Measurements from ENCODE around the gene FXYD3. TPM values are rescaled to one million over a fixed set of nuclear protein-coding genes. Genes with fewer than 3 reads are reported as not detected.

FXYD3 gene
- total RNA-seq, 4 donors from 2014 or later = 0.26 to 13.4 TPM; not detected in 2

DNA sequence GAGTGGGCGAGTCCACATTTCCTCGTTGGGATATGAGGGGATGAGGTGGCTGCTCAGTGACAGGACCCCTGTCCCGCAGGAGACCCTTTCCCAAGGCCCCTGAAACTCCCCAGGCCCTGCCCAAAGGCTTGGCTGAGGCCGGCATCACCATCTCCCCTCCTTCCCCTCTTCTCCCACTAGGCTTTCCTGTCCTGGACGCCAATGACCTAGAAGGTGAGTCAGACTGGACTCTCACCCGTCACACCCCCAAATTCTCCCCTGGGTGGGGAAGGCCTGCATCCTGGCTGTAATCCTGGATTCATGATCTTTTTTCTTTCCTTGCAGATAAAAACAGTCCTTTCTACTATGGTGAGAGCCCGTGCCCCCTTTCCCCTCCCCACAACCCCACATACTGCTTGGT is 5.3 kb downstream of the FXYD3 start:
- Histone ChIP-seq H3K27ac (peak overlapping the region; percentile 60 to 93 (median 92)), H3K9me3 (no peaks in the 10 kb centered on the region), H3K36me3 (no peaks in the 10 kb centered on the region), H3K27me3 (no peaks in the 10 kb centered on the region), H3K4me1 (peaks cover 21 to 37% of the 10 kb centered on the region in 2 donors), H3K4me3 (no peak overlapping the region)
- no peak for ATAC-seq
- no peak for DNase-seq
- in situ Hi-C loops (cut with MboI; ENCODE audit: low sequenced_read_pairs in 4 of 4) (no loop called here), intact Hi-C loops (cut with DNase I; ENCODE audit: low total_unique reads) (no loop called here)
- TF ChIP-seq, protein P1, sequence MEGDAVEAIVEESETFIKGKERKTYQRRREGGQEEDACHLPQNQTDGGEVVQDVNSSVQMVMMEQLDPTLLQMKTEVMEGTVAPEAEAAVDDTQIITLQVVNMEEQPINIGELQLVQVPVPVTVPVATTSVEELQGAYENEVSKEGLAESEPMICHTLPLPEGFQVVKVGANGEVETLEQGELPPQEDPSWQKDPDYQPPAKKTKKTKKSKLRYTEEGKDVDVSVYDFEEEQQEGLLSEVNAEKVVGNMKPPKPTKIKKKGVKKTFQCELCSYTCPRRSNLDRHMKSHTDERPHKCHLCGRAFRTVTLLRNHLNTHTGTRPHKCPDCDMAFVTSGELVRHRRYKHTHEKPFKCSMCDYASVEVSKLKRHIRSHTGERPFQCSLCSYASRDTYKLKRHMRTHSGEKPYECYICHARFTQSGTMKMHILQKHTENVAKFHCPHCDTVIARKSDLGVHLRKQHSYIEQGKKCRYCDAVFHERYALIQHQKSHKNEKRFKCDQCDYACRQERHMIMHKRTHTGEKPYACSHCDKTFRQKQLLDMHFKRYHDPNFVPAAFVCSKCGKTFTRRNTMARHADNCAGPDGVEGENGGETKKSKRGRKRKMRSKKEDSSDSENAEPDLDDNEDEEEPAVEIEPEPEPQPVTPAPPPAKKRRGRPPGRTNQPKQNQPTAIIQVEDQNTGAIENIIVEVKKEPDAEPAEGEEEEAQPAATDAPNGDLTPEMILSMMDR (IDR thresholded peaks at IDR 0.05 in 4 of 5, conservative IDR thresholded peaks at IDR 0.05 in 1 of 5) = no peak
- no peak for TF ChIP-seq POLR2A (IDR thresholded peaks at IDR 0.05)

DNA sequence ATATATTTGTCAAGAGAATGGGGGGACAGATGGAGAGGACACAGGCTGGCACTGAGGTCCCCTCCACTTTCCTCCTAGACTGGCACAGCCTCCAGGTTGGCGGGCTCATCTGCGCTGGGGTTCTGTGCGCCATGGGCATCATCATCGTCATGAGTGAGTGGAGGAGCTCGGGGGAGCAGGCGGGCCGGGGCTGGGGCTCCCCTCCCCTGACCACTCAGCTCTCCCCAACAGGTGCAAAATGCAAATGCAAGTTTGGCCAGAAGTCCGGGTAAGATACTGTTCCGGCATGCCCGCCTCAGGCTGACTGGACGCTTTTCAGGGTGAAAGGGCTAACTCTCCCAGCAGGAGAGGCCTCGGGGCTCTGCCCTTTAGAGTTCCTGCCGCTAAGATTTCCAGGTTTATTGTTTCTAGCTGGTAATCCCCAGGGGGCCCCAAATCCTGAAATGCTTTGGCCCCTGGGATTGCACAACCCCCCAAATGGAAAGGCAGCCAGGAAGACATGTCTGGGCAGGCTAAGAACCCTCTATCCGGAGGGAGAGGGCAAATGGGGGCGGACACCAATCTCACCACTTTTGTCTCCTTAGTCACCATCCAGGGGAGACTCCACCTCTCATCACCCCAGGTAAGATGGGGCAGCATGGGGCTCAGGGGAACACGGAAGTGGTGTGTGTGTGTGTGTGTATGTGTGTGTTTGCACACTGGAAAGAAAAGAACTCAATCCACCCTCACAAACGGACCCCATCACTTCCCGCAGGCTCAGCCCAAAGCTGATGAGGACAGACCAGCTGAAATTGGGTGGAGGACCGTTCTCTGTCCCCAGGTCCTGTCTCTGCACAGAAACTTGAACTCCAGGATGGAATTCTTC is 7.3 kb downstream of the FXYD3 start:
- TF ChIP-seq, protein P1 (IDR thresholded peaks at IDR 0.05 in 4 of 5, conservative IDR thresholded peaks at IDR 0.05 in 1 of 5) = no peak
- no peak for TF ChIP-seq POLR2A (IDR thresholded peaks at IDR 0.05)
- H3K4me3 ChIP-seq = peak overlapping the region in 1 of 4 donors; percentile 68

DNA sequence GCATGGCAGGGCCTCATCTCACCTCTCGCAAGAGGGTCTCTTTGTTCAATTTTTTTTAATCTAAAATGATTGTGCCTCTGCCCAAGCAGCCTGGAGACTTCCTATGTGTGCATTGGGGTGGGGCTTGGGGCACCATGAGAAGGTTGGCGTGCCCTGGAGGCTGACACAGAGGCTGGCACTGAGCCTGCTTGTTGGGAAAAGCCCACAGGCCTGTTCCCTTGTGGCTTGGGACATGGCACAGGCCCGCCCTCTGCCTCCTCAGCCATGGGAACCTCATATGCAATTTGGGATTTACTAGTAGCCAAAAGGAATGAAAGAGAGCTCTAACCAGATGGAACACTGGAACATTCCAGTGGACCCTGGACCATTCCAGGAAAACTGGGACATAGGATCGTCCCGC is 8.0 kb downstream of the FXYD3 start:
- Histone ChIP-seq H3K9me3 (no peaks in the 10 kb centered on the region), H3K36me3 (no peaks in the 10 kb centered on the region), H3K27me3 (no peaks in the 10 kb centered on the region), H3K4me1 (peaks cover 21 to 48% of the 10 kb centered on the region in 2 donors), H3K4me3 (peak overlapping the region in 3 of 4 donors; percentile 64 to 72 (median 68)), H3K27ac (peak overlapping the region; percentile 91 to 93 (median 93))
- intact Hi-C loops (cut with DNase I; ENCODE audit: low total_unique reads) = no loop called here
- peak; percentile 20 to 34 for ATAC-seq
- TF ChIP-seq, protein P1 (IDR thresholded peaks at IDR 0.05 in 4 of 5, conservative IDR thresholded peaks at IDR 0.05 in 1 of 5) = no peak
- no peak for TF ChIP-seq POLR2A (IDR thresholded peaks at IDR 0.05)
- in situ Hi-C loops (cut with MboI; ENCODE audit: low sequenced_read_pairs in 4 of 4) = no loop called here
- DNase-seq = peak; percentile 60 to 74

More for the DNA sequence above, 7.3 kb downstream of the FXYD3 start:
- H3K36me3 ChIP-seq = no peaks in the 10 kb centered on the region
- in situ Hi-C loops (cut with MboI; ENCODE audit: low sequenced_read_pairs in 4 of 4) (no loop called here), intact Hi-C loops (cut with DNase I; ENCODE audit: low total_unique reads) (no loop called here)
- H3K27ac ChIP-seq = peak overlapping the region; percentile 91 to 93 (median 93)
- no peaks in the 10 kb centered on the region for H3K9me3 ChIP-seq
- DNase-seq (no peak), ATAC-seq (no peak)
- peaks cover 21 to 48% of the 10 kb centered on the region in 2 donors for H3K4me1 ChIP-seq
- H3K27me3 ChIP-seq = no peaks in the 10 kb centered on the region

DNA sequence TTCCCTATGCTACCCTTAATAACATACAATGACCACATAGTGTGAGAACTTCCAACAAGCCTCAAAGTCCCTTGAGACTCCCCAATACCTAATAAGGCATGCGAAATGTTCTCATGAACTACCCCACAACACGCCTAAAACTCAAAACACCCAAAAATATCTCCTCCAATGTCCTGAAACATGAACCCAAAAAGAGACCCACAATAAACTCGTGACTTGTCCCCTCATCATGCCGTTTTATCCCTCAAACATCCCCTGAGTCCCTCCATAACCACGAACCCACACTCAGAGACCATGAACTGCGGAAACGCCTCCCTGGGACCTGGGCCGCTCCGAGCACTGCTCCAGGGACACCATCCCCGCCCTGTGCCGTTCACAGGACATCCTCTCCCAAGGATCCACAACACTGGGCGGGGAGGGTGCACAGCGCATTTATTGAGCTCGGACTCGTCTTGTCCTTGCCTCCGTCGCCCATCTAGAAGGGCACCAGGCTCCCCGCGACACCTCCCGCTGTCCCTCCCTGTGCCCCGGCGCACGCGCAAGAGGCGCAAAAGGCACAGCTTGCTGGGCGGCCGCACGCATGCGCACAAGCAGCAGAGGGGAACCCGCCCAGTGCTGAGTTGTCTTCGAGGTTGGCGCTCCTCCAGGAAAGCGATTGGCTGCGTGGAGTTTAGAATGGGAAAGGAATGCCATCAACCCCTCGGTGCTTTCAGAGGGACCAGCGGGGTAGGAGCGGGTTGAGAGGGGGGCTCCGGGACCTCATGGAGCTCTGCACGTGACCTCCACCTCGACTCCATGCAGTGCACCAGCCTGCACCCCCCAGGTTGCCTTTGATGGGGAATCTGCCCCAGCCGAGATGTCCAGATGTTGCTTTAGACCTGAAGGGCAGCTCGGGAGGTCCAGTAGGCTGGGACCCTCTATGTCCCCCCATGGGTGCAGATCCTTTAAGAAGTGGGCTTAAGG is 8.8 kb downstream of the FXYD3 start:
- Histone ChIP-seq H3K4me1 (peaks cover 25 to 55% of the 10 kb centered on the region in 2 donors), H3K36me3 (no peaks in the 10 kb centered on the region), H3K27me3 (no peaks in the 10 kb centered on the region), H3K4me3 (peak overlapping the region; percentile 64 to 74 (median 70)), H3K9me3 (no peaks in the 10 kb centered on the region), H3K27ac (peak overlapping the region; percentile 91 to 93 (median 93))
- intact Hi-C loops (cut with DNase I; ENCODE audit: low total_unique reads) (no loop called here), in situ Hi-C loops (cut with MboI; ENCODE audit: low sequenced_read_pairs in 4 of 4) (no loop called here)
- ATAC-seq = peak; percentile 82 to 87
- DNase-seq = peak; percentile 89 to 91
- TF ChIP-seq POLR2A (IDR thresholded peaks at IDR 0.05) = peak; percentile 92 to 95
- TF ChIP-seq, protein P1 (IDR thresholded peaks at IDR 0.05 in 4 of 5, conservative IDR thresholded peaks at IDR 0.05 in 1 of 5) = no peak

Data from gastrocnemius medialis (tissue), 4 donors.